Fibroblast of skin of abdomen (primary cell): ENCODE data around the gene RTF1.
"Not testable (repeated sequence)": the region's sequence is repeated elsewhere in the genome, so short reads cannot be mapped to it uniquely, and the experiment has no call there.

Source experiments
- DNase-seq: peaks from one replicate; pipeline ENCODE4 v3.0.0-alpha.2; 2013

Gene RTF1

DNA sequence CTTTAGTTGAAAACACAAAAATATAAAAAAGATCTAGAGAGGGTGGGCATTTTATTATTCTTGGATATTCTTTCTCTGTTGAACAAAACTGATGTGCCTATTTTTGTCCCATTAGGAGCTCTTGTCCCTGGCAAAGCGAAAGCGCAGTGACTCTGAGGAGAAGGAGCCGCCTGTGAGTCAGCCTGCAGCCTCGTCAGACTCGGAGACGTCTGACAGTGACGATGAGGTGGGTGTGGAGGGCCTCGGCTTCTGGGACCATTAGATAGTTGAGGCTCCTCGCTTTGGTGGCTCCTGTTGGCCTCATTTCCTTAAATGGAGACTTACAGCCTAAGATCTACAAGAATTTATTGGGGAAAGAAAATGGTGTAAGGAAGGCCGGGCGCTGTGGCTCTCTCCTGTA lies 21.3 kb downstream of the RTF1 start:
- no peak for DNase-seq

DNA sequence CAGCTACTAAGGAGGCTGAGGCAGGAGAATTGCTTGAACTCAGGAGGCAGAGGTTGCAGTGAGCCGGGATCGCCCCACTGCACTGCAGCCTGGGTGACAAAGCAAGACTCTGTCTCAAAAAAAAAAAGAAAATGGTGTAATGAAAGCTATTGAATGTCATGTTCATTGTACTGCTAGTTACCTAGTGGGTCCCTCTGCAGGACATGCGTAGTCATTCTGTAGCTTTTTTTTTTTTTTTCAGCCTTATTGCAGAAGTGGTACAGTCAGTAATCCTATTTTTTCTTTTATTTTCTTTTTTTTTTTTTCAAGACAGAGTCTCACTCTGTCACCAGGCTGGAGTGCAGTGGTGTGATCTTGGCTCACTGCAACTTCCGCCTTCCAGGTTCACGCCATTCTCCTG lies 21.9 kb downstream of the RTF1 start:
- DNase-seq, result not testable (repeated sequence)

DNA sequence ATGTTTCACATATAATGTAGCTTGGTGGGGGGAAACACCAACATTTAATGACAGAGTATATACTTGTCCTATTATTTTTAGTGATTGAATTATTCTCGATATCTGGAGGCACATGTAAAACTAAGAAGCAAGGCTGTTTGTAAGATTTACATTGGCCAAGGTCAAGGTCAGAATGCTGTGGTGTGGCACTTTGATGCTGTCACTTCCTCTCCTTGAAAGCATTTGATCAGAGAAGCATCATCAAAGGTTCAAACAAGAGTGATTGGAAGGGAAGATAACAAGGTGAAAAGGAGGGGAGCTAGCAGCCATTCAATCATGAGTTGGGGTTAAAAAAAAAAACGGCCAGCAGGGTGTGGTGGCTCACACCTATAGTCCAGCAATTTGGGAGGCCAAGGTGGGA lies 26.4 kb downstream of the RTF1 start:
- no peak for DNase-seq

DNA sequence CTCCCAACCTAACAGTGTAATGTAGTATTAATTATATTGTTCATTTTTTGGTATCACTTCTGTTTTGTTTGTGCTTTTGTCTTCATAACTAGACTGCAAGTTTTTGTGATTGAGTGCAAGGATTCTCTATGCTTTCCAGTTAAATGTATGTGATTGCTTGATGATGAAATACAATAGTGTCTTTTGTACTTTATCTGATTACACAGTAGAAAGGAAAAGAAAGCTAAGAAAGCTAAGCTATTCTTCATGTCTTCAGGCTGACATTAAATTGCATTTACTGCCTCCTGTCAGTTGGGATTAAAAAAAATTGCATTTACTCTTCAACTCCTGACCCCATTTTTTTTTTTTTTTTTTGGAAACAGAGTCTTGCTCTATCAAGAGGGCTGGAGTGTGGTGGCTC lies 28.5 kb downstream of the RTF1 start:
- no peak for DNase-seq

DNA sequence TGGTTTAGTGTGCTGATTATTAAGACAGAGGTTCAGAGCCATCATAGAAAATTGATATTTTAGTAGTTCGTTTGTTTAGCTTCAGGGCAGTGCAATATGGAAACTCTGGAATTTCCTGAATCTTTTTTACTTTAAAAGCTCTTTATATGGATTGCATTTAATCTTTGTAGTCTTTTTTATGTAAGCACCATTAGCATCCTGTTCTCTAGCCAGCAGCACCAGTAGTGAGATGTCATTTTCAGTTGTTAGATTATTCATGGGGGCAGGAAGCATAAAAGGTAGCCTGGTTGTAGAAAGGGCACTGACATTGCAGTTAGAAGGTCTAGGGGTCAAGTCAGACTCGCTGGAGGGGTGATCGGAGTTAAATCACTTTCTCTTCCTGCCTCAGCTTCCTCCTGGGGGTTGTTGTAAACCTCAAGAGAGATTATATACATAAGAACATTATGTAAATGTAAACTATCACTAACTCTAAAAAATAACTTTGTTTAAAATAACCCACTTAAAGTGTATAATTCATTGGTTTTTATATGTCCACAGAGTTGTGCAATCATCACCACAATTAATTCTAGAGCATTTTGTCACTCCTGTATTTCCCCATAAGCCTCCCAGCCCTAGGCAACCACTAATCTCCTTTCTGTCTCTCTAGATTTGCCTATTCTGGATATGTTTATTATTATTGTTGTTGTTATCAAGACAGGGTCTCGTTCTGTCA lies 45.3 kb downstream of the RTF1 start:
- peak; percentile 12 for DNase-seq

DNA sequence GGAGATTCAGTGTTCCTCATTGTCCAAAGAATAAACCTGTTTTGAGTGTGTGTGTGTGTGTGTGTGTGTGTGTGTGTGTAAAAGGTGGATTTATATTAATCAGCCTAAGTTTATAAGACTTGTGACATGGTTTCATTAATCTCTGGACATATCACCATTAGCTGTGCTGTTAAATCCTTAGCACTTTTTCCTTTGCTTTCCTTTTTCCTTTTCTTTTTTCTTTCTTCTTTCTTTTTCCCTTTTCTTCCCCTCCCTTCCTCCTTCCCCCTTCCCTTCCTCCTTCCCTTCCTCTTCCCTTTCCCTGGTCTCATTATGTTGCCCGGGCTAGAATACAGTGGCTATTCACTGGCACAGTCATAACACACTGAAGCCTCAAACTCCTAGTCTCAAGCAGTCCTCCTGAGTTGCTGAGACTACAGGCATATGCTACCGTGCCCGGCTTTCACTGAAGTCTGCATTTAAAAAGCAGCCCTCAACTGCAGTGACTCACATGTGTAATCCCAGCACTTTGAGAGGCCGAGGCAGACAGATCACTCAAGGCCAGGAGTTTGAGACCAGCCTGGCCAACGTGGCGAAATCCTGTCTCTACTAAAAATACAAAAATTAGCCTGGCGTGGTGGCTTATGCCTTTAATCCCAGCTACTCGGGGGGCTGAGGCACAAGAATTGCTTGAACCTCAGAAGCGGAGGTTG lies 48.1 kb downstream of the RTF1 start:
- DNase-seq, result no peak

DNA sequence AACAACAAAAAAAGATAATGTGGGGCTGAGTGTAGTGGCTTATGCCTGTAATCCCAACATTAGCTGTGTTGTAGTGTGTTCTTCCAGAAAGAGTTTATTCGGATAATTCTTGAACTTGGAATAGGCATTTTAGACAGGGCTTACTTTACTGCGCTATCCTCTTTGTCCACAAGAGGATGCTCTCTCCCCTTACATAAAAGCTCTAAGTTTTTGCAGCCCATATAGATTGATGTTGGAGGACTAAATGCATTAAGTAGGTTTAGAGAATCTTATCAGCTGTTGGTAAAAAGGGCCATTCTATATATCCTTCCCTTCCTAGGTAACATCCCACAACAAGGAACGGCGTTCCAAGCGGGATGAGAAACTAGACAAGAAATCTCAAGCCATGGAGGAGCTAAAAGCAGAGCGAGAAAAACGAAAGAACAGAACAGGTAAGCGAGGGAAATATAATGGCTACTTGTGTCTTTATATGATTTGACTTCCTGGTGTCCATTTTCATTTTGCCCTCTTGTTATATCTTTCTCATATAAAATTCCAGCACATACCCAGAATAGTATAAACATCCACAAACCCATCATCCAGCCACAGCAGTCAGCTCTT lies 49.0 kb downstream of the RTF1 start:
- DNase-seq, result peak; percentile 54

DNA sequence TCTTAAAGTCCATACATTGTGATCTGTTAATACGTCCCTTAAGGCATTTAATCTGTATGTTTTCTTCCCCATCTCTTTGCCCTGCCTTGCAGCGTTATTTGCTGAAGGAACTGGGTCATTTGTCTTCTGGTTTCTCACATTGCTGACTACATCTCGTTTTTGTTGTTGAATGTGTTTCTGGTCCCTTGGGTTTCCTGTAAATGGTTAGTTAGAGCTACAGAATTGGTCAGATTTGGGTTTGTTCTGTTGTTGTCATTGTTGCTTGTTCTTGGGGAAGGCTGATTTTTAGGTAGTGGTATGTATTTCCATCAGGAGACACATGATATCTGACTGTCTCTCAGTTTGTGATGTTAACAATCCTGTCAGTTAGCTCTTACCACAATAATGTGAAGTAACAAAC lies 49.8 kb downstream of the RTF1 start:
- no peak for DNase-seq

DNA sequence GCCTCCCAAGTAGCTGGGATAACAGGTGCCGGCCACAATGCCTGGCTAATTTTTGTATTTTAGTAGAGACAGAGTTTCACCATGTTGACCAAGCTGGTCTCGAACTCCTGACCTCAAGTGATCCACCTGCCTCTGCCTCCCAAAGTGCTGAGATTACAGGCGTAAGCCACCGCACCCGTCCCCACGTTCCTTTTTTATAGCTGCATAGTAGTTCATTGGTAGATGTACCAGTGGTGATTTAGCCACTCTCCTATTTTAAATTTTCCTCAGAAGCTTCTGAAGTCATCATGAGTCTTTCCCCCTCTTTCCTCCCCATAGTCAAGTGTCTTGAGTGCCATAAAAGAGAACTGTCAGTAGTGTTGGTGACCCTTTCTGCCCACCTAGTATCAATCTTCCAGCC lies 52.7 kb downstream of the RTF1 start:
- not testable (repeated sequence) for DNase-seq

DNA sequence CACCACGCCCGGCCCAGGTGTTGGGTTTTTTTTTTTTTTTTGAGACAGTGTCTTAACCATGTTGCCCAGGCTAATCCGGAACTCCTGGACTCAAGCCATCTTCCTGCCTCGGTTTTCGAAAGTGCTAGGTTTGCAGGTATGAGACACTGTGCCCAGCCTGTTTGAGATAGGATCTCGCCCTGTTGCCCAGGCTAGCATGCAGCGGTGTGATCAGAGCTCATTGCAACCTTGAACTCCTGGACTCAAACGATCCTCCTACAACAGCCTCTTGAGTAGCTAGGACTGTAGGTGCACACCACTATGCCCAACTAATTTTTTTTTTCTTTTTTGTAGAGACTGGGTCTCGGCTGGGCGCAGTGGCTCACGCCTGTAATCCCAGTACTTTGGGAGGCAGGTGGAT lies 56.5 kb downstream of the RTF1 start:
- DNase-seq, result no peak

DNA sequence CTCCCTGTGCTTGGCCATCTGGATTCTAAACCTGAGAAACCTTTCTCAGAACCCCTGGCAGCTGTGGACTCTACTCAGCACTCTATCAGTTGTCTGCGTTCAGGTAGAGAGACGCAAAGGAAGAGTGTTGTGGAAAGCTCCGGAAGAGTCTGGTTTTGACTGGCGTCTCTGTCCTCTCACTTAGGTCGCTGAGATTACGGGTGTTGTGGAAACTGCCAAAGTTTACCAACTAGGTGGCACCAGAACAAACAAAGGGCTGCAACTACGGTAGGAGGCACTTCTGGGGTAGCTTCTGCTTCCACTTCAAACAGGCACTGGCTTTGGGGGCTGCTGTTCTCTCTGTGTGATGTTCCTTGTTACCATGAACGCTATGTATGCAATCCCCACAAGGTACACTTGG lies 57.5 kb downstream of the RTF1 start:
- DNase-seq, result no peak

DNA sequence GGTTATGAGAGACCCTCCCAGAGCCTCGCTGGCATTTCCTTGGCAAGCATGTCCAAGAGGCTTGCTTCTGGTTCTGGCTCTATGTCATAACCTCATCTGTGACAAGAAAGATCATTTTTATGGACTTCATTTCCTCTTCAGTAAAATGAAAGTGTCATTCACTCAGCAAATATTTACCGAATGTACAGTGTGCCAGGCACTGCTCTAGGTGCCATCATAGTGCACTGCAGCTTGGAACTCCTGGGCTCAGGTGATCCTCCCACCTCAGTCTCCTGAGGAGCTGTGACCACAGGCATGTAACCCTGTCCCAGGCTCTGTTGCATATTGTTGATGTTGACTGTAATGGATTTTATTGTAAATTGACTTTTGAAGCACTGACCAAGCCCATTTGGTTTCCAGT lies 58.0 kb downstream of the RTF1 start:
- no peak for DNase-seq

DNA sequence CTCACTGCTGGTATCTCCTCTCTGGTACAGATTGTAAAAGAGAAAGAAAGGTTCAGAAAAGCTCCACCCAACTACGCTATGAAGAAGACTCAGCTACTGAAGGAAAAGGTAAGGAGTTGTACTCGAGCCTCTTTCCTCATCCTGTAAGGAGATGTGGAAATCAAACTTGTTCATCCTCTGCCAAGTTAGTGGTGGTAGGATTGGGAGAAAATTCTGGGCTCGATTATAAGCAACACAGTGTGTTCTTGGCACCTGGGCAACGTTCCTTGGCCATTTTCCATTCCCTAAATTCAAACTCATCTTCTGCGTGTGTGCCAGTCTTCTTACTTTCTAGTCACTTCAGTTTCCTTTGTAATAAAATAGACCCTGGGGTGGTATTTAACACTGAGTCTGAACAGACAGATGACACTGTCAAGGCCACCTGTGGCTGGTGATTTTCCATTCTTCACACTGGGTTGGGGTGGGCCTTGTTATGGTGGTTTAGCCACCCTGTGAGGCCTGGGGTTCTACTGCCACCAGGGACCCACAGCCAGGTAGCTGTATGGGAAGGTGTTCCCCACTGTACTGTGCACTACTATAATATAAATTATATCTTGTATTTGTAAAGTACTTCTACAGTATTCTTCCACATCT lies 59.6 kb downstream of the RTF1 start:
- DNase-seq, result no peak

DNA sequence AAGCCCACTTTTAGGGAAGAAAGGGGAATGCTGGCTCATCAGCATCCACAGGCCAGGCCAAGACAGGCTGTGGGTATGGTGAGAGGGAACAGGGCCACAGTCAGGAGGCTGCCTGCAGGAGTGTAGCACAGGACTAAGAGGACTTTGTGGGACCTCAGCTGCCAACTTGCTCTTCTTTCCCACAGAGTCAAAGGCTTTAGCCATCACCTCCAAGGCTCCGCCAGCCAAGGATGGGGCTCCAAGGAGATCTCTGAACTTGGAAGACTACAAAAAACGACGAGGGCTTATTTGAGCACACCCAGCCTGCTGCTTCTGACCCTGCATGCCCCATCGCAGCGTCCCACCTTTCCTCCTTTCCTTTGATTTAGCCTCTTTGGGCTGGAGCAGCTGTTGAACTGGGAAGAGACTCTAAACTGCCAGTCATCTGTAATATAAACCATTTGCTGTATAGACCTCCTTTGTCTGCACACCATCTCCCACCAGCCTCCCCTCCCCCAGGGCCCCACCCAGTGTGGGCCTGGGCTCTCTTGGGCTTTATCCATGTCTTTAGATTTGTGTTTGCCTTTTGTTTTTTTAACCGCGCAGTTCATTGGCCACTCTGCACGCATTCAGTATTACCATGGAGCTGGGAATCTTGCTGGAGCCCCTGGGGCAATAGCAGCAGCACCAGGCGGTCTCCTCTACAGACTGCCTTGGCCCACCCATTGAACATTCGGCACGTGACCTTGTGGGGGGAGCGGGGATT lies 63.7 kb downstream of the RTF1 start:
- no peak for DNase-seq

DNA sequence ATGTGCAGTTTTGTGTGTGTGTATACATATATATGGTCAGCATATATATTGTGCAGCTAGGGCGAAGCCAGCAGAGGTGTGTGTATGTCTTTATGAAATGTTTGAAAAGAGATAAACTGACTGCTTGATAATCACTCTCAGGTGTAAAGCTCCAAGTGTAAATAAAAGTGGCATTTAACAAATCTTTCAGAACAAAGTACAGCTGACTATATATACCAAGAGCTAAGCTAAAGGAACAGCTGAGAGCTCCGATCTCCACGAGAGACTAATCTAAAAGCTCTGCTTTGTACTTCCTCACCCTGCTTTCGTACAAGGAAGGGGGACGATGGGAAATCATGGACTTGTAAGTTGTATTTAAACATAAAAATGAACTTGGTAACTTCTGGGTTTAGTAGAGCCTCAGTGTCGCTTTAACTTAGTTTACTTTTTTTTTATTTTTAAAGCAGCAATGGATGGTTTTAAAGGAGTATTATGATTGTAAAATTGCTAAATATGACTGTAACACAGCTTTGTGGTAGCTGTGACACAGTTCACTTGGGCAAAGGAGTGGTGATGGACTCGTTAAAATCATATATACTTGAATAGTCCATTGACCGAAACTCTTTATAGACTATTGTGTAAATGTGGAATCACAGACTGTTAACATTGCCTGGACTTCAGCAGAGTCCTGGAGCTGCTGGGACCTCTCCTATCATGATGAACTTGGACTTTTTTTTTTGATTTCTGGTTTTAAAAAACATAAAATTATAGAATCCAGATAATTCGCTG lies 65.4 kb downstream of the RTF1 start:
- DNase-seq, result no peak

DNA sequence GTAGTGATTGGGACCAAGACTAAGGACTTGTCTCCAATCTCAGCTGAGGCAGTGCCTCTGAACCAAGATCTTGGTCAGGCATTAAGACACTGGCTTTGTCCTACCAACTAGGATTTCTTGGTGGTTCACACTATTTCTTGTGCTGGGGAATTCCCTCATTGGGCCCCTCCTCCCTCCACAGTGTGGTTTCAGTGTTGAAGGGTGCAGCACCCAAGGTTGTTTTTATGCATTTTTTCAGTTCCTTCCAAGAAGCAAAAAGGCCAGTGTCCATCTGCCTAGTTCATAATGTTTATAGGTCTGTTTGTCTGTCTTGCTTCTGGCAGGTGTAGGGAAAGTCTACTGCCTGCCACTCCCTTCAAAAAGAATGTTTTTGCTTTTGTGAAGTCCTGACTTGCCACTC lies 66.2 kb downstream of the RTF1 start:
- no peak for DNase-seq

DNA sequence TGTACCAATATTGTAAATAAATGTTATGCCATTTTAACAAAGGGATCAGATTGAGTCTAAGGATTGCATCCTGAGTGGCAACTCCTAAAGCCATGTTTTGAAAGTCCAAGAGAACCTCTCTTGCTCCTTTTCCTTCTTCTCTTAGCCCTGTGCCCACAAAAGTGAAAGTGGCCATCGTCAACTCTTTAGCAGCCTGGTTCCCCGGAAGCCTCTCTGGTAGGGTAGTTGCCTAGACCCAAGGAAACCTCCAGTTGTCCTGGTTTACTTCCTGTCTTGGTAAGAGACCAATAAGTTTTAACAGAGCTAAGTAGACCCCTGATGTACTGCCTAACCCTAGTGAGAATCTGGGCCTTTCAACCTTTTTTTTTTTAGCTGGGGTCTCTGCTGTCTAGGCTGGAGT lies 66.6 kb downstream of the RTF1 start:
- no peak for DNase-seq

DNA sequence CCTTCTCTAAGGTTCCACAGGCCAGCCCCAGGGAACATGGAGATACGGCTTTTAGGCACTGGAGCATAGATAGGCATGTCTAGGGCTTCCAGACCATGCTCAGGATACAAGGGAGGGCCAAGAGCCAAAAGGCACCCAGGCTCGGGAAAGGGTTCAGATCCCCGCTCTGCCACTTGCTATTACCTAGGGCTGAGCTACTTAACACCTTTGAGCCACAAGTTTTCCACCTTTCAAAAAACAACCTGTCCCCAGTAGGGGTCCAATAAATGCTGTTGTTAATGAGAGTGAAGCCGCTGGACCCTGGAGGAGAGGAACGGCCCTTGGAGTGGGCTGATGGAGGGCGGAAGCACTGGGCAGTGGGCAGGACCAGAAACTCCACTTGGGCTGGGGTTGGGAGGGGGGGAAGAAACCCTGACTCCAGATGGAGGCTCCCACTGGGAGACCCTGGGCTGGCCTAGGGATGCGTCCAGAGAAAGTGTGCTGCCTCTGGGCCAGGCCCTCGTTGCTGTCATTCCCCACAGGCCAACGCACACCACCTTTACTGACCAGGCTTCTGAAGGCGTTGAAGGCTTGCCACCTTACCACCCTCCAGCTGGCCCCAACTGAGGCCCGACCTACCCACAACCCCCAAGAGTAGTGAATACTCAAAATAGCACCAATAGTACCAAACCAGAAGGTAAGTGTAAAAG lies 68.2 kb downstream of the RTF1 start:
- DNase-seq, result no peak

DNA sequence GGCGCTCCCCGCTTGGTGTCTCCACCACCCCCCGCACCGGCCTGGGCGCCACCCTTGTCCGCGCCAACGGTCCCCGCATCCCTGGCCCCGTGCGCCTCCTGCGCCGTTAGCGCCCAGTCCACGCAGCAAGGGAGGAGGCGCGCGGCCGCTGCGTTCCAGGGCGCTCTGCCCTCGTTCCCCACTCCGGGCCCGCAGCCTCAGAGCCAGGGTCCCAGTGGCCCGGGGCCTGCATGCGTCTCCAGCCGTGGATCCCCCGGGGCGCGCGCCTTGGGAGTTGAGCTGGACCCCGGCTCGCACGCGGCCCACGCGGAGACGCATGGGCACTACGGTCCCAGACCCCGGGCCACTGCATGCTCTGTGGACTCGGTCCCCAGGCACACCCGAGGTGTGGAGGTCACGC lies 69.4 kb downstream of the RTF1 start:
- DNase-seq, result no peak

DNA sequence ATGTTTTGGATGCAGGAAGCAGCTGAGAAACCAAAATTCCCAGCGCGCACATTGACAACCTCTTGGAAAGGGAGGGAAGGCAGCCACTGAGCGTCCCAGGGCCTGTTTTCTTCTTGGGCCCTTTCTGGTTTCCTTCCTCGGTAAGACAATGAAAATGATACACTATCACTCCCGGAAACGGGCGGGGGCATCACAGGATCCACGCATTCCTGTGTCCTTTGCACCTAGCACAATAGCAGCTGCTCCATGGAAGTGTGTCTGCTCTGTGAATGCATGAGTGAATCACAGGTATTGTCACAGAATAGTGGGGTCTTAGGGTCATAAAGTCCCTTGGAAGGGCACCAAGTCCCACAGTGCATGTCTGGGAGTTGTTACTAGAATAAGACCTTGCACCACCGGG lies 70.5 kb downstream of the RTF1 start:
- DNase-seq, result no peak

DNA sequence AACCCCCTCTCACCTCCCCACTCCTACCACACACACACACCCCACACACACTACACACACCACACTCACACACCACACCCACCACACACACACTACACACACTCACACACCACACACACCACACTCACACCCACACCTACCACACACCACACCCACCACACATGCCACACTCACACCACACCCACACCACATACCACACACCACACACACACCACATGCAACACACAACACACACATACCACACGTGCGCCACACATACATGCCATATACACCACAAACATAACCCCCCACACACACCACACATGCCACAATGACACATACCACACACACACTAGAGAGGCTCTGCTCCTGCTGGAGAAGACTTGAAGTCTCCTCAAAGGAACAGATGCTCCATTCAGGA lies 70.9 kb downstream of the RTF1 start:
- DNase-seq, result peak; percentile 42

DNA sequence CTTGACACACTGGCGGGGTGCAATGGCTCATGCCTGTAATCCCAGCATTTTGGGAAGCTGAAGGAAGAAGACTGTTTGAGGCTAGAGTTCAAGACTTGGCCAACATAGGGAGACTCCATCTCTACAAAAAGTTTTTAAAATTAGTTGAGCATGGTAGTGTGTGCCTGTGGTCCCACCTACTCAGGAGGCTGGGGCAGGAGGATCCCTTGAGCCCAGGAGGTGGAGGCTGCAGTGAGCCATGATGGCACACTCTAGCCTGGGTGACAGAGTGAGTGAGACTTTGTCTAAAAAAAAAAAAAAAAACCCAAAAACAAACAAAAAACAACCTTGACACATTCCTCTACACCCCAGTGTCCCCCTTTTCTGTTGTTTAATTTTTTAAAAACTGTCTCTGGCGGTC lies 72.7 kb downstream of the RTF1 start:
- DNase-seq, result no peak
